Measurements from ENCODE around the gene NSD1. TPM values are rescaled to one million over a fixed set of nuclear protein-coding genes. Genes with fewer than 3 reads are reported as not detected.

Gene NSD1
- total RNA-seq, 1 experiment from 2014 or later: 62.2 TPM

DNA sequence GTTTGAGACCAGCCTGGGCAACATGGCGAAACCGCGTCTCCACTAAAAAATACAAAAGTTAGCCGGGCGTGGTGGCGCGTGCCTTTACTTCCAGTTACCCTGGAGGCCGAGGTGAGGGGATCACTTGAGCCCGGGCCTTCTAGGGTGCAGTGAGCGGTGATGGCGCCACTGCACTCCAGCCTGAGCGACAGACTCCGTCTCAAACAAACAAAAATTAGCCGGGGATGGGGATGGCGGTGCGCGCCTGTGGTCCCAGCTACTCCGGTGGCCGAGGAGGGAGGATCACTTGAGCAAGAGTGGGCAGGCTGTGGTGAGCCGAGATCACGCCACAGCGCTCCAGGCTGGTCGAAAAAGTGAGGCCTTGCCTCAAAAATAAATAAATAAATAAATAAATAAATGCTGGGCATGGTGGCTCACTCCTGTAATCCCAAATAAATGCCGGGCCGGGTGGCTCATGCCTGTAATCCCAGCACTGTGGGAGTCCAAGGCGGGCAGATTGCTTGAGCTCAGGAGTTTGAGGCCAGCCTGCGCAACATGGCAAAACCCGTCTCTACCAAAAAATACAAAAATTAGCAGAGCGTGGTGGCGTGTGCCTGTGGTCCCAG is 16.0 kb upstream of the NSD1 start:
- no peaks in the 10 kb centered on the region for H3K36me3 ChIP-seq (ENCODE audit: low read depth)
- intact Hi-C loops (cut with micrococcal nuclease; ENCODE audit: unreplicated experiment): loop anchor here (10.0 kb wide), 1 partner anchor 293 kb away; no protein-coding TSS in a partner anchor
- H3K9me3 ChIP-seq (ENCODE audit: insufficient read depth, low read depth): no peaks in the 10 kb centered on the region
- CTCF ChIA-PET: no interaction called here
- H4K20me1 ChIP-seq (ENCODE audit: insufficient read depth): no peaks in the 10 kb centered on the region
- DNase-seq: no peak
- no peaks in the 10 kb centered on the region for H3K79me2 ChIP-seq (ENCODE audit: low read depth)
- no peaks in the 10 kb centered on the region for H3K4me1 ChIP-seq (replicated peaks; ENCODE audit: insufficient read depth)
- POLR2A ChIA-PET (ENCODE audit: unreplicated experiment): no interaction called here
- no peak overlapping the region for H3K27ac ChIP-seq
- H3K27me3 ChIP-seq (ENCODE audit: insufficient read depth, low read depth): no peaks in the 10 kb centered on the region
- H2AFZ ChIP-seq: no peak overlapping the region
- TF ChIP-seq EZH2 (IDR thresholded peaks at IDR 0.05; ENCODE audit: low read depth): no peak
- TF ChIP-seq, protein P1, sequence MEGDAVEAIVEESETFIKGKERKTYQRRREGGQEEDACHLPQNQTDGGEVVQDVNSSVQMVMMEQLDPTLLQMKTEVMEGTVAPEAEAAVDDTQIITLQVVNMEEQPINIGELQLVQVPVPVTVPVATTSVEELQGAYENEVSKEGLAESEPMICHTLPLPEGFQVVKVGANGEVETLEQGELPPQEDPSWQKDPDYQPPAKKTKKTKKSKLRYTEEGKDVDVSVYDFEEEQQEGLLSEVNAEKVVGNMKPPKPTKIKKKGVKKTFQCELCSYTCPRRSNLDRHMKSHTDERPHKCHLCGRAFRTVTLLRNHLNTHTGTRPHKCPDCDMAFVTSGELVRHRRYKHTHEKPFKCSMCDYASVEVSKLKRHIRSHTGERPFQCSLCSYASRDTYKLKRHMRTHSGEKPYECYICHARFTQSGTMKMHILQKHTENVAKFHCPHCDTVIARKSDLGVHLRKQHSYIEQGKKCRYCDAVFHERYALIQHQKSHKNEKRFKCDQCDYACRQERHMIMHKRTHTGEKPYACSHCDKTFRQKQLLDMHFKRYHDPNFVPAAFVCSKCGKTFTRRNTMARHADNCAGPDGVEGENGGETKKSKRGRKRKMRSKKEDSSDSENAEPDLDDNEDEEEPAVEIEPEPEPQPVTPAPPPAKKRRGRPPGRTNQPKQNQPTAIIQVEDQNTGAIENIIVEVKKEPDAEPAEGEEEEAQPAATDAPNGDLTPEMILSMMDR (conservative IDR thresholded peaks at IDR 0.05): no peak
- no peaks in the 10 kb centered on the region for H3F3A ChIP-seq (ENCODE audit: insufficient read depth, low read depth)
- H3K4me3 ChIP-seq: no peak overlapping the region
- no peaks in the 10 kb centered on the region for H3K9me2 ChIP-seq (ENCODE audit: insufficient read depth)
- no TSS peak for BruUV-seq (replicated peaks)
- H3K4me2 ChIP-seq: no peak overlapping the region

DNA sequence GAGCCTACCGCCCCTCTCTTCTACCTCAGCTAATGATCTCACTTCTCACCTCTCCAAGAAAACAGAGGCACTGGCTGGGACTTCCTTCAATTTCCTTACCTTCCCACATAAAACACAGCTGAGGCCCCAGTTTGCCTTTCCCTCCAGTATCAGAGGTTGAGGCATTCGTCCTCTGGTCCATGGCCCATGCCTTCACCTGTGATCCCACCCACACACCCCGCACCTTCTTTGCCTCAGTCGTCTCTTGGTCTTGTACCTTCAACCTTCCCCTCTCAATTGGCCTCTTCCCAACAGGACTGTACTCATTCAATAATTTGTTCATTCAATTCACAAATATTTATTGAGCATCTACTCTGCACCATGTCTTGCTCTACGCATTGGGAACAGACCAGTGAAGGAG is 11.0 kb upstream of the NSD1 start:
- Histone ChIP-seq H3K4me2 (no peak overlapping the region), H4K20me1 (ENCODE audit: insufficient read depth) (no peaks in the 10 kb centered on the region), H3K27me3 (ENCODE audit: insufficient read depth, low read depth) (no peaks in the 10 kb centered on the region), H3F3A (ENCODE audit: insufficient read depth, low read depth) (no peaks in the 10 kb centered on the region), H3K79me2 (ENCODE audit: low read depth) (no peaks in the 10 kb centered on the region), H3K9me2 (ENCODE audit: insufficient read depth) (no peaks in the 10 kb centered on the region), H2AFZ (no peak overlapping the region), H3K27ac (no peak overlapping the region), H3K36me3 (ENCODE audit: low read depth) (no peaks in the 10 kb centered on the region), H3K4me1 (replicated peaks; ENCODE audit: insufficient read depth) (no peaks in the 10 kb centered on the region), H3K9me3 (ENCODE audit: insufficient read depth, low read depth) (no peaks in the 10 kb centered on the region), H3K4me3 (no peak overlapping the region)
- TF ChIP-seq, protein P1 (conservative IDR thresholded peaks at IDR 0.05): no peak
- no peak for TF ChIP-seq EZH2 (IDR thresholded peaks at IDR 0.05; ENCODE audit: low read depth)
- ChIA-PET POLR2A (ENCODE audit: unreplicated experiment) (no interaction called here), CTCF (no interaction called here)
- intact Hi-C loops (cut with micrococcal nuclease; ENCODE audit: unreplicated experiment): no loop called here
- no TSS peak for BruUV-seq (replicated peaks)
- DNase-seq: no peak

DNA sequence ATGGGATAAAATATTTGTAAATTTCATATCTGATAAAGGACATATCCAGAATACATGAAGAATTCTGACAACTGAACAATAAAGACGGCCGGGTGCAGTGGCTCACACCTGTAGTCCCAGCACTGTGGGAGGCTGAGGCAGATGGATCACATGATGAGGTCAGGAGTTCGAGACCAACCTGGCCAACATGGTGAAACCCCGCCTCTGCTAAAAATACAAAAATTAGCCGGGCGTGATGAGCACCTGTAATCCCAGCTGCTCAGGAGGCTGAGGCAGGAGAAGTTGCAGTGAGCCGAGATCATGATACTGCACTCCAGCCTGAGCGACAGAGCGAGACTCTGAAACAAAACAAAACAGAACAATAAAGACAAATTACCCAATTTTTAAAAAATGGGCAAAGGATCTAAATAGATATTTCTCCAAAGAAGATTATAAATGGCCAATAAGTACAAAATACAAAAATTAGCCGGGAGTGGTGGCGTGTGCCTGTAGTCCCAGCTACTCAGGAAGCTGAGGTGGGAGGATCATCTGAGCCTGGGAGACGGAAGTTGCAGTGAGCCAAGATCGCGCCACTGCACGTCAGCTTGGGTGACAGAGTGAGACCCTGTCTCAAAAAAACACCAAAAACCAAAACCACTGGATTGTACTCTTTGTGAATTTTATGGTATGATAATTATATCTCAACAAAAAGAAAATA is 9.6 kb upstream of the NSD1 start:
- no peak overlapping the region for H2AFZ ChIP-seq
- H3F3A ChIP-seq (ENCODE audit: insufficient read depth, low read depth): no peaks in the 10 kb centered on the region
- H3K4me3 ChIP-seq: no peak overlapping the region
- BruUV-seq (replicated peaks): no TSS peak
- no peak overlapping the region for H3K27ac ChIP-seq
- CTCF ChIA-PET: interaction anchor here (0.7 kb wide), 1 partner anchor 225 kb away, joined by 3 read pairs; no protein-coding TSS in a partner anchor
- H3K36me3 ChIP-seq (ENCODE audit: low read depth): no peaks in the 10 kb centered on the region
- no peaks in the 10 kb centered on the region for H3K4me1 ChIP-seq (replicated peaks; ENCODE audit: insufficient read depth)
- H3K9me2 ChIP-seq (ENCODE audit: insufficient read depth): no peaks in the 10 kb centered on the region
- H3K9me3 ChIP-seq (ENCODE audit: insufficient read depth, low read depth): no peaks in the 10 kb centered on the region
- no peaks in the 10 kb centered on the region for H3K27me3 ChIP-seq (ENCODE audit: insufficient read depth, low read depth)
- POLR2A ChIA-PET (ENCODE audit: unreplicated experiment): no interaction called here
- H3K4me2 ChIP-seq: no peak overlapping the region
- intact Hi-C loops (cut with micrococcal nuclease; ENCODE audit: unreplicated experiment): no loop called here
- TF ChIP-seq, protein P1 (conservative IDR thresholded peaks at IDR 0.05): no peak
- no peak for TF ChIP-seq EZH2 (IDR thresholded peaks at IDR 0.05; ENCODE audit: low read depth)
- DNase-seq: no peak
- H3K79me2 ChIP-seq (ENCODE audit: low read depth): no peaks in the 10 kb centered on the region
- no peaks in the 10 kb centered on the region for H4K20me1 ChIP-seq (ENCODE audit: insufficient read depth)
